Glutamatergic neuron (in vitro differentiated cells): Measurements from ENCODE around the gene BOD1L1. TPM values are rescaled to one million over a fixed set of nuclear protein-coding genes. Genes with fewer than 3 reads are reported as not detected.
"Not testable (repeated sequence)": the region's sequence is repeated elsewhere in the genome, so short reads cannot be mapped to it uniquely, and the experiment has no call there.

Experiments used
- DNase-seq: peaks from one replicate; pipeline ENCODE4 v3.0.0; 2022
- H3K27ac Mint-ChIP-seq: one replicate; pipeline ENCODE4 v1.8.0; 2020; ENCODE audit warnings: mild to moderate bottlenecking, mixed read lengths, inconsistent platforms; ENCODE audit not compliant: unreplicated experiment
- H3K27me3 Mint-ChIP-seq: one replicate; pipeline ENCODE4 v1.8.0; 2020; ENCODE audit warnings: mild to moderate bottlenecking, moderate library complexity, mixed read lengths, inconsistent platforms; ENCODE audit not compliant: unreplicated experiment
- H3K36me3 Mint-ChIP-seq: one replicate; pipeline ENCODE4 v1.8.0; 2020; ENCODE audit warnings: mild to moderate bottlenecking, mixed read lengths, inconsistent platforms; ENCODE audit not compliant: unreplicated experiment
- H3K4me1 Mint-ChIP-seq: one replicate; pipeline ENCODE4 v1.8.0; 2020; ENCODE audit warnings: mild to moderate bottlenecking, low read depth, mixed read lengths, inconsistent platforms; ENCODE audit not compliant: unreplicated experiment
- H3K4me3 Mint-ChIP-seq: one replicate; pipeline ENCODE4 v1.8.0; 2020; ENCODE audit warnings: mild to moderate bottlenecking, mixed read lengths, inconsistent platforms; ENCODE audit not compliant: unreplicated experiment
- H3K9me3 Mint-ChIP-seq: one replicate; pipeline ENCODE4 v1.8.0; 2020; ENCODE audit warnings: mild to moderate bottlenecking, moderate library complexity, mixed read lengths, inconsistent platforms; ENCODE audit not compliant: unreplicated experiment
- total RNA-seq: library from RNA; stranded (reverse); fragmentation: NEBNext Ultra II Directional; extraction: Animal tissue kit (Norgen Biotek cat#: 25700); gene quantifications from one replicate; pipeline ENCODE4 v1.2.1, GENCODE V29; 2021; ENCODE audit not compliant: unreplicated experiment
- TF ChIP-seq, protein P1 (sequence below): fragments of 200-600 bp; sonication (generic); IDR thresholded peaks from one replicate; pipeline ENCODE4 v1.5.0; 2021; ENCODE audit not compliant: partially characterized antibody, unreplicated experiment

The BOD1L1 gene
- total RNA-seq, 1 donor from 2014 or later, result 57.3 TPM

DNA sequence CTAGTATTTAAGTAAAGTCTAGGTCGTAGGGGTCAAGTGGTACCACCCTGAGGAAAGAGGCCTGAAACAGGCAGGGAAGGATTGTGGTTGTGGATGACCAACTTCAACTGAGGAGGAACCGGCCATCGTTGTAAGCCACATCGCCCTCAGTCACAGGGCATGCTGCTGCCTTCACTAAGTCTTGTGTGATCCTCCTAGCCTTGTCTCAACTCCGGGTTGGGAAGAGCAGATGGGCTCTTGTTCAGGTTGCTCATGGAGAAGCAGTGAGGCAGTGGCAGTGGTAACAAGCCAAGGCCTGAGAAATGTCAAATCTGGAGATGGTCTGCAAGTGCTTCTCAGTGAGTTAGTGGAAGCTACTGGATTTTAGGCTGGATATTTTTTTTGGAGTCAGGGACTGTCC, 60.4 kb downstream of the BOD1L1 start:
- Mint-ChIP-seq H3K9me3 (no peaks in the 10 kb centered on the region), H3K27ac (no peak overlapping the region)
- TF ChIP-seq, protein P1, sequence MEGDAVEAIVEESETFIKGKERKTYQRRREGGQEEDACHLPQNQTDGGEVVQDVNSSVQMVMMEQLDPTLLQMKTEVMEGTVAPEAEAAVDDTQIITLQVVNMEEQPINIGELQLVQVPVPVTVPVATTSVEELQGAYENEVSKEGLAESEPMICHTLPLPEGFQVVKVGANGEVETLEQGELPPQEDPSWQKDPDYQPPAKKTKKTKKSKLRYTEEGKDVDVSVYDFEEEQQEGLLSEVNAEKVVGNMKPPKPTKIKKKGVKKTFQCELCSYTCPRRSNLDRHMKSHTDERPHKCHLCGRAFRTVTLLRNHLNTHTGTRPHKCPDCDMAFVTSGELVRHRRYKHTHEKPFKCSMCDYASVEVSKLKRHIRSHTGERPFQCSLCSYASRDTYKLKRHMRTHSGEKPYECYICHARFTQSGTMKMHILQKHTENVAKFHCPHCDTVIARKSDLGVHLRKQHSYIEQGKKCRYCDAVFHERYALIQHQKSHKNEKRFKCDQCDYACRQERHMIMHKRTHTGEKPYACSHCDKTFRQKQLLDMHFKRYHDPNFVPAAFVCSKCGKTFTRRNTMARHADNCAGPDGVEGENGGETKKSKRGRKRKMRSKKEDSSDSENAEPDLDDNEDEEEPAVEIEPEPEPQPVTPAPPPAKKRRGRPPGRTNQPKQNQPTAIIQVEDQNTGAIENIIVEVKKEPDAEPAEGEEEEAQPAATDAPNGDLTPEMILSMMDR, result no peak

DNA sequence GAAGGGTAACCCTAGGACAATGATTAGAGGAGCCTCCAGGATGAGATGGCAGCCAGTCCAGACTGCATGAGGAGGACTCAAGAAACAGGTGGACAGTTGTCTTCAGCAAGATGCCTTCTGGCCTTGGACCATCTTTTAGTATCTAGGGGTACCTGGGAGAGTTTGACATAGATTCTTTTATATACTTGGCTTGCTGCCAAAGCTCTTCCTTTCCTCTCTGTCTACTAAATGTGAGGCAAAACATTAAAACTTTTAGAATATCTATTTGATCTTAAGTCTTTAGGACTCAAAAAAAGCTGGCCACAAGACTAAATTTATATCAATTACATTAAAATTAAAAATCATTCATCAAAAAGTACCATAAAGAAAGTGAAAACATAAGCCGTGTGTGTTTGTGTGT, 64.6 kb downstream of the BOD1L1 start:
- H3K27me3 Mint-ChIP-seq, result peaks cover 1% of the 10 kb centered on the region
- no peak overlapping the region for H3K4me3 Mint-ChIP-seq

More for the DNA sequence above, 60.4 kb downstream of the BOD1L1 start:
- H3K36me3 Mint-ChIP-seq, result no peaks in the 10 kb centered on the region
- H3K27me3 Mint-ChIP-seq, result no peaks in the 10 kb centered on the region
- H3K4me1 Mint-ChIP-seq, result no peaks in the 10 kb centered on the region
- no peak overlapping the region for H3K4me3 Mint-ChIP-seq
- DNase-seq, result no peak

DNA sequence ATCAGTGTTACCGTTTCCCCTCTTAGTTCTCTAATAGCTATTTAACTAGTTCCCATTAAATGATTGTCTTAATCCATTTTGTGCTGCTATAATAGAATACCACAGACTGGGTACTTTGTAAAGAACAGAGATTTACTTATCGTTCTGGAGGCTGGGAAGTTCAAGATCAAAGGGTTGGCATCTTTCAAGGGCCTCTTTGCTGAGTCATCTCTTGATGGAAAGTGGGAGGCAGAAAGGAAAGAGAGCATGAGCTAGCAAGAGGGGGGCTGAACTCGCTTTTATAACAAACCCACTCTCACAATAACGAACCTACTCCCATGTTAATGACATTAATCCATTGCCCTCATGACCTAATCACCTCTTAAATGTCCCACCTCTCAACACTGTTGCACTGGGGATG, 65.9 kb downstream of the BOD1L1 start:
- Mint-ChIP-seq H3K27ac (no peak overlapping the region), H3K27me3 (peaks cover 1% of the 10 kb centered on the region), H3K36me3 (no peaks in the 10 kb centered on the region), H3K4me1 (no peaks in the 10 kb centered on the region), H3K9me3 (no peaks in the 10 kb centered on the region), H3K4me3 (no peak overlapping the region)
- TF ChIP-seq, protein P1, result no peak
- DNase-seq, result no peak

More for the DNA sequence above, 64.6 kb downstream of the BOD1L1 start:
- no peak overlapping the region for H3K27ac Mint-ChIP-seq
- no peaks in the 10 kb centered on the region for H3K36me3 Mint-ChIP-seq
- DNase-seq, result no peak
- H3K4me1 Mint-ChIP-seq, result no peaks in the 10 kb centered on the region
- TF ChIP-seq, protein P1, result no peak
- no peaks in the 10 kb centered on the region for H3K9me3 Mint-ChIP-seq

DNA sequence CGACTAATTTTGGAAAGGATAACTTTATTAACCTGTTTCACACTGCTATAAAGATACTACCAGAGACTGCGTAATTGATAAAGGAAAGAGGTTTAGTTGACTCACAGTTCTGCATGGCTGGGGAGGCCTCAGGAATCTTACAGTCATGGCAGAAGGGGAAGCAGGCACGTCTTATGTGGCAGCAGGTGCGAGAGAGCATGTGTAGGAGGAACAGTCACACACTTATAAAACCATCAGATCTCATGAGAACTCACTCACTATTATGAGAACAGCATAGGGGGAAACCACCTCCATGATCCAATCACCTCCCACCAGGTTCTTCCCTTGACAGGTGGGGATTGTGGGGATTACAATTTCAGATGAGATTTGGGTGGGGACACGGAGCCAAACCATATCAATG, 67.4 kb downstream of the BOD1L1 start:
- not testable (repeated sequence) for H3K27ac Mint-ChIP-seq, H3K36me3 Mint-ChIP-seq, H3K4me1 Mint-ChIP-seq, H3K27me3 Mint-ChIP-seq, DNase-seq, H3K9me3 Mint-ChIP-seq, H3K4me3 Mint-ChIP-seq

DNA sequence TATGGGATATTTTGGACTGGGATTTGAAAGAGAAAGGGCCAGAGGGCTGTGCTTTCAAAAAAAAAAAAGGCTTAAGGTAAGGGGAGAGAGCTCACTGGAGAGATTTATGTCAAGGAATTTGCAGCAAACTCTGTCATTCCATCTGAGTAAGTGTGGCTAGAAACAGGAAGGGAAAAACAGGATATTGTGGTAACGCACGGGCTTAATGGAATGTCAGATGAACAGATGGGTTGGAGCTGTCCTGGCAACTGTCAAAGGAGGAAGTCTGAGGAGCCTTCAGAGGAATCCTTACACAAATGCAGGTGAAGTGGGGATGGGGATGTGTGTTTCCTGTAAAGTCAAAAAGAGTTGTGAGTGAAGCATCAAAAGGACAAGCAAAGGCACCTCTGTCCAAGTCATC, 68.1 kb downstream of the BOD1L1 start:
- Mint-ChIP-seq H3K36me3 (no peaks in the 10 kb centered on the region), H3K4me1 (no peaks in the 10 kb centered on the region), H3K4me3 (no peak overlapping the region), H3K9me3 (no peaks in the 10 kb centered on the region), H3K27ac (no peak overlapping the region), H3K27me3 (peaks cover 3% of the 10 kb centered on the region)
- DNase-seq, result no peak
- TF ChIP-seq, protein P1, result no peak

DNA sequence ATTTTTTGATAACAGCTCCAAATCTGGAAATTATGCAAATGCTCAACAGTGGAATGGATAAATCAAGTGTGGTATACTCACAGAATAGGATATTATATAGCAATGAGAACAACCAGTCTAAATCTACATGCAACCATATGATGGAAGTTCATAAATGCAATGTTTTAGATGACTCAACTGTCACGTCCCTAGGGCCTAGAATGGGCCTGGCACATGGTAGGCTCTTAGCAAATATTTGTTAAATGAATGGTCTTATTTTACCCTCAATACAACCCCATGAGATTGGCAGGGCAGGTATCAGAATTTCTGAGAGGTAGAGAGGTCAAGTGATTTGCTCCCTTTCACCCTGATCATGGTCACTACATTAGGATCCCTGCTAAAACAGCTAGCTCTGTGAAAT, 68.6 kb downstream of the BOD1L1 start:
- TF ChIP-seq, protein P1, result no peak
- no peaks in the 10 kb centered on the region for H3K9me3 Mint-ChIP-seq
- H3K27me3 Mint-ChIP-seq, result peaks cover 3% of the 10 kb centered on the region
- DNase-seq, result no peak
- H3K4me3 Mint-ChIP-seq, result no peak overlapping the region
- no peaks in the 10 kb centered on the region for H3K4me1 Mint-ChIP-seq
- H3K36me3 Mint-ChIP-seq, result no peaks in the 10 kb centered on the region
- no peak overlapping the region for H3K27ac Mint-ChIP-seq
